HG03521 (cell line): ENCODE measurements around the gene WSB2.

ENCODE experiments used
- ATAC-seq: cut with Tn5 transposase; IDR thresholded peaks from one replicate; pipeline ENCODE4 v1.9.1; 2021; ENCODE audit warnings: mild to moderate bottlenecking, moderate library complexity; ENCODE audit not compliant: unreplicated experiment

The WSB2 gene

DNA sequence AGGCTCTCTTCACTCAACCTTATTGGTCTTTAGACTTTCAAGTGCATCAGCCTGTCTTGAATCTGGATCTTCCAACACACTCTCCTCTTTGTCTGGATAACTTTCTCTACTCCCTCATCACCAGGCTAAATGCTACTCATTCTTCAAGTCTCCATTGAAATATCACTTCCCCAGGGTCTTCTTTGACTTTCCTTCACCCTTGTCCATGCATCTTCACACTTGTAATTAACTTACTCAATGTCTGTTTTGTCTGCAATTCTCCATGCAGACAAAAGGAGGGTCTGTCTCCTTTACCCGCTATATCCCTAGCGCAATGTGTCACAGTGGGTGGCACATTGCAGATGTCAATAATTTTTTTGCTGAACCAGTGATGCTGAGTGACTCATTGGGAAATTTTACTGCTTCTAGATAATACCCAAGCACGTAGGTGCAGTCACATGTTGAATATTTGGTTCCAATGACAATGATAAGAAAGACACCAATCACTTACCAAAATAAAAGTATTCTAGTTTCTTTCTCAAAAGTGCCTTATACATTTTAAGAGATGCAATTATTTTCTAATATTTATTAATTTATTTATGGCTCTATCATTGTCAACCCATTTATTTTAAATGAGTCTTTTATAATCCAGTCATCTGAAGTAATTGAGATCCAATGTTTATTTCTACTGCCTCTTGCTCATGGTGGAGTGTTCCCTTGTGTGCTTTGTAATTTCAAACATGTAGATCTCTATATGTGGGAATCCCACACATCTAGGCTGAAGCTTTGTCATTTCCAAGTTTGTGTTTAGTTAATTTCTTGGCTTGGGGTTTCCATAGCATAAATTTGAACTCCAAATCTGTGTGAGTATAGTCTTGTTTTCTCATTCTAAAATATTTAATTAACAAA is 66.2 kb downstream of the WSB2 start:
- no peak for ATAC-seq

DNA sequence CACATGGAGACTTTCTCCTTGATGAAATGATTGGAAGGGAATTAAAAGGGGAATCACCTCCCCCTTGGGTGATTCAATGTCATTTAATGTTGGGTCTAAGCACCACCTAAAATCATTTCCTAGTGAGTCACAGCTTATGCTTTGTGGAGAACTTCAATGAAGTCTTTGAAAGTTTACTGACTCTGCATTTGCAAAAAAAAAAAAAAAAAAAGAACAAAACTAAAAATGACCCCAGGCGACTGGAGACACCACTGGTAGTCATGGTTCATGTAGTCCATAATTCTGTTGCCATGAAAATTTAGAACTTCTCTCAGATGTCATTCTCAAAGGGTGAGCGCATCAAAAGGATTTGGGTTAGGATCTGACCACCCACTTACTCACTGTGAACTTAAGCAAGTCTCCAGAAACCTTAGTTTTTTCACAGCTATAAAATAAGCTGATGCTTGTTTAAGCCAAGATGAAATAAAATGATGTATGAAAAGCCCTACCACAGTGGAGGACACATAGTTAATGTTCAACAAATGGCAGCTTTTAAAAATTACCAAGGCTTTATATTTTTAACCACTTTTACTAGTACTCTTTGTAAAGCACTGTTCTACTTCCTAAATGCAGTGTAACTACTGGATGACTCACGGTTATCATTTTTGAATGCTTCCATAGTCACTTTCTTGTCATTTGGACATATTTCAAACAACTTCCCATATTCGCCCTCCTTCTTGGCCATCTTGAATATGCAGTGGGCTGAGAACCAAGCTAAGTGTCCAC is 74.1 kb downstream of the WSB2 start:
- ATAC-seq: no peak

DNA sequence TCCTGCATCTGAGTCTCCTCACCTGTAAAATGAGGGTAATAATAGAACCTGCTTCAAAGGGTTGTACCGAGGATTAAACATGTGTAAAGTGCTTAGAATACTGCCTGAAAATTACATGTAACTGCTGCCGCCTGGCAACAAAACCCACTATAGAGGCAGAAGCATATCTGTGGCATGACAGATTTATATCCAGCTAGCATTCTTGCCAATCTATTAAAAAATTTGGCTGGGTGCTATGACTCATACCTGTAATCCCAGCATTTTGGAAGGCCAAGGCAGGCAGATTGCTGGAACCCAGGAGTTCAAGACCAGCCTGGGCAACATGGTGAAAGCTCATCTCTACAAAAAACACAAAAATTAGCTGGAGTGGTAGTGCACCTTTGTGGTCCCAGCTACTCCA is 75.8 kb downstream of the WSB2 start:
- ATAC-seq: no peak
